Kidney epithelial cell (primary cell): ENCODE results near the gene RAI1. TPM values are rescaled to one million over a fixed set of nuclear protein-coding genes. Genes with fewer than 3 reads are reported as not detected.

Experiments used
- DNase-seq: peaks from one replicate; pipeline ENCODE4 v3.0.0-alpha.2; 2010; ENCODE audit warnings: low read depth
- H3K27me3 ChIP-seq: 2 replicates; pipeline ENCODE4 v1.6.0; 2011; ENCODE audit warnings: low read length; ENCODE audit not compliant: control insufficient read depth, insufficient read depth
- H3K36me3 ChIP-seq: 2 replicates; pipeline ENCODE4 v1.5.1; 2011; ENCODE audit warnings: low read length; ENCODE audit not compliant: control insufficient read depth, insufficient read depth
- H3K4me3 ChIP-seq: 2 replicates; pipeline ENCODE4 v1.5.1; 2011; ENCODE audit warnings: low read depth, mild to moderate bottlenecking, control low read depth, low read length
- total RNA-seq: library from RNA; depleted of rRNA; stranded (reverse); fragments of >200 nt; gene quantifications from 2 replicates; pipeline ENCODE4 v1.2.3, GENCODE V29; 2015
- TF ChIP-seq, protein P1 (sequence below): IDR thresholded peaks from 2 replicates; pipeline ENCODE4 v1.5.1; 2011; ENCODE audit warnings: mild to moderate bottlenecking, moderate library complexity, low read length, control low read depth, inconsistent platforms; ENCODE audit not compliant: insufficient read depth, poor library complexity, severe bottlenecking

The RAI1 gene
- total RNA-seq, 1 donor from 2014 or later = 31.3 TPM

DNA sequence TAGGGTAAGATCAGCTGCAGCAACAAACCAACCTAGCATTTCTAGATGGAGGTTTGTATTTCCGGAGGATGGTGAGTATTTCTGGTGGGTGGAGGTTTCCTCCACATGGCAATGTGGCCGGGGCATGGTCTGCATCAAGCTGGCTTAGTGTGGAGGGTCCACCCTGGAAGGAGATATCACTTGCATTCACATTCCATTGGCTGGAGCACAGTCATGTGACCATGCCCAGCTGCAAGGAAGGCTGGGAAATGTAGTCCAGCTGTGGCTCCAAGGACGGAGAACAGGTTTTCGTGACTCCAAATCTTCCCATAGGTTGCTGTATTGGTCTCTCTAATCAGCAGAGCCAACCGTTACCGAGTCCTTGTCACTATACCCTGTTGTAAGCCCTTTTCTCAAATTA is 68.7 kb downstream of the RAI1 start:
- Histone ChIP-seq H3K36me3 (no peaks in the 10 kb centered on the region), H3K27me3 (no peaks in the 10 kb centered on the region), H3K4me3 (no peak overlapping the region)
- TF ChIP-seq, protein P1, sequence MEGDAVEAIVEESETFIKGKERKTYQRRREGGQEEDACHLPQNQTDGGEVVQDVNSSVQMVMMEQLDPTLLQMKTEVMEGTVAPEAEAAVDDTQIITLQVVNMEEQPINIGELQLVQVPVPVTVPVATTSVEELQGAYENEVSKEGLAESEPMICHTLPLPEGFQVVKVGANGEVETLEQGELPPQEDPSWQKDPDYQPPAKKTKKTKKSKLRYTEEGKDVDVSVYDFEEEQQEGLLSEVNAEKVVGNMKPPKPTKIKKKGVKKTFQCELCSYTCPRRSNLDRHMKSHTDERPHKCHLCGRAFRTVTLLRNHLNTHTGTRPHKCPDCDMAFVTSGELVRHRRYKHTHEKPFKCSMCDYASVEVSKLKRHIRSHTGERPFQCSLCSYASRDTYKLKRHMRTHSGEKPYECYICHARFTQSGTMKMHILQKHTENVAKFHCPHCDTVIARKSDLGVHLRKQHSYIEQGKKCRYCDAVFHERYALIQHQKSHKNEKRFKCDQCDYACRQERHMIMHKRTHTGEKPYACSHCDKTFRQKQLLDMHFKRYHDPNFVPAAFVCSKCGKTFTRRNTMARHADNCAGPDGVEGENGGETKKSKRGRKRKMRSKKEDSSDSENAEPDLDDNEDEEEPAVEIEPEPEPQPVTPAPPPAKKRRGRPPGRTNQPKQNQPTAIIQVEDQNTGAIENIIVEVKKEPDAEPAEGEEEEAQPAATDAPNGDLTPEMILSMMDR = no peak
- DNase-seq = no peak

DNA sequence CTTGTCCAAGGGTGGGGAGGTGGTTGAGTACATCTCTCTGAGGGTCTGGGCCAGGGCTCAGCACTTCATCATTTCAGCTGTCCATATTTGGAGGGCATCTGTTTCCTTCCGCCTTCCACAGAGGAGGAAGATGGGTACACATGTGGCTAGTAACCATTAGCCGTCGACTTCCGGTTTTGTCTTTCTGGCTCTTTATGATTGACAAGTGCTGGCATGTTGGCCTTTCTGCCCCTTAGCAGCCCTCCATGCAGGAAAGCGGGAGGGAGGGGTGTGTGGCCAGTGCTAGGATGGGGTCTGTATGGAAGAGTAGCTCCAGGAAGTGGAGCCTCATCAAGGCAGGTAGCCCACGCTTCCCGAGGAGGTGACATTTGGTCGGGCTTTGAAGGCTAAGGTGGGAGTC is 69.6 kb downstream of the RAI1 start:
- Histone ChIP-seq H3K36me3 (no peaks in the 10 kb centered on the region), H3K4me3 (no peak overlapping the region), H3K27me3 (no peaks in the 10 kb centered on the region)
- TF ChIP-seq, protein P1 = no peak
- DNase-seq = no peak

DNA sequence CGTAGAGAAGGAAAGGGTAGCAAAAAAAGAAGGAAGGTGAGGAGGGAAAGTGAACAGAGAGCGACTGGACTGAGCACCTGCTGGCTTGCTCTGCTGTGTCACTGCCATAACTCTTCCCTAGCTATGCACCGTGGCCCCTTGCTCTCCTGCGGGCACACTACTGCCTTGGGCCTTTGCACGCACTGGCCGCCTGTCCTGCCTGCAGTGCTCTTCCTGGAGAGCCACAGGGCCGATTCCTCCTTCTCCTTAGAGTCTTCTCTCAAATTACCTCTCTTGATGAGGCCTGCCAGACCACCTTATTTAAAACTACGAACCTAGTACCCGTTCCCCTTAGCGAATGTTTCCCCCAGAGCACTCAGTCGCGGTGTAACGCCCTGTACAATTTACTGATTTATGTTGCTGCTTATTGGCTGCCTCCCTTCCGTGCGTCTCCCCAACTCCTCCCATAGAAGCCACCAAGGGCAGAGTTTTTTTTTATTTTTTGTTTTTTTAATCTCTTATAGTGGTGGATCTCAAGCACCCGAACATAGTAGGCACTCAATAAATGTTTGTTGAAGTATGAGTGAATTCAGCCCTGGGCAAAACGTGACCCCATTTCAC is 70.3 kb downstream of the RAI1 start:
- Histone ChIP-seq H3K4me3 (peak overlapping the region; percentile 23), H3K36me3 (no peaks in the 10 kb centered on the region), H3K27me3 (no peaks in the 10 kb centered on the region)
- no peak for DNase-seq
- TF ChIP-seq, protein P1 = no peak

DNA sequence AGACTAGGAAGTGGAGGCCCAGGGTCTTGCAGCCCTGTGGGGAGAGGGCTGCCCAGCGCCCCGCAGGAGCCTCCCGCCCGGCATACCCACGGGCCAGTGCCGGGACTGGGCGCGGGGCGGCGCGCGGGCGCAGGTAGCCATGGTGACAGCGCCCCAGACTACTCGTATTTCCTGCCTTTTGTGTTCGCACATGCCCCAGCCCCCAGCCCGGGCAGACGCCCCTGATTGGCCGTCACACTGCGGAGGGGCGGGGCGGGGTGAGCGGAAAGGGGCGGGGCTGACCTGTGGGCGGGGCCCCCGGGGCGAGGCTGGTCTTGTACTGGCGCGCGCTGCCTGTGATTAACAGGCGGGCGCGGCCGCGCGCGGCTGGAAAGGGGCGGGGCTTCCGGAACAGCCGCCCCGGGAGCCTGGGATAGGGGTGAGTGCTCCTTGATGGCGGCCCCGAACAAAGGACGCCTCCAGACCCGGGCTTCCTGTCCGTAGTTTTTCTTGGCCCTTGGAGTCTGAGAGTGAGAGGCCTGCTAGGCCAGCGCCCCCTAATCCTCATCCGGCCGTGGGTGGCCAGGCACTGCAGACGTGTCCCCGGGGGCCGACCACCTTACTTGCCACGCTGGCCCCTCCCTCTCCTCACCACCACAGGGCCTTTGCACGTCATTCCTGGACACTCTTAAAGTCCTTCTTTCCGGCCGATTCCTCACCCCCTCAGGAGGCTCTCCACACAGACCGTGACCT is 71.0 kb downstream of the RAI1 start:
- TF ChIP-seq, protein P1 = peak; percentile 13
- H3K4me3 ChIP-seq = peak overlapping the region; percentile 44
- no peaks in the 10 kb centered on the region for H3K27me3 ChIP-seq
- H3K36me3 ChIP-seq = no peaks in the 10 kb centered on the region
- DNase-seq = no peak

DNA sequence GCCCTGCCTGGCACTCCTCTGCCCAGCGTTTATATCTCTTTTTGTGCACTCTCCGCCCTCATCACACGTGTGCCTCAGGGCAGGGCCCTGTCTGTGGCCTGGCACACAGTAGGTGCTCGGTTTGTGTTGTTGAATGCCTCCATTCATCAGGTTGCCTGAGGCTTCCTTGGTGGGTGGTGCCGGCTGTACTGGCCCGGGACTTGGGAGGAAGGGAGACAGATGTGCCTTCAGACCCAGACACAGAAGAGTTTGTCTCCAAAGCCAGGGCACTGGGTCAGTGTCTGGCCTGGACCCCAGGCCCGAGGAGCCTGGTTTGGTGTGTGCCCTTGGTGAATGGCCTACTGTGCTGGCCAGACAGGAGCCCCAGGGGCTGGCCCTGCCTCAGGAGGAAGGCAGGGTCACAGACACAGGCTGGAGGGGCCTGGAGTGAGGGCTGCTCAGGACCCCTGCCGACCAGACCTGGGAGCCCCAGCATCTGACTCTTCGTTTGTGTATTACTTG is 71.6 kb downstream of the RAI1 start:
- no peaks in the 10 kb centered on the region for H3K27me3 ChIP-seq
- TF ChIP-seq, protein P1 = no peak

More for the DNA sequence above, 71.6 kb downstream of the RAI1 start:
- H3K4me3 ChIP-seq = peak overlapping the region; percentile 44
- no peaks in the 10 kb centered on the region for H3K36me3 ChIP-seq
- no peak for DNase-seq
